Activated CD8-positive, alpha-beta memory T cell treated with anti-CD3 and anti-CD28 coated beads, Interleukin-2, amount 50 U/mL, for 24 hours (primary cell): ENCODE data around the gene IGLL1.
"Not testable (repeated sequence)": the region's sequence is repeated elsewhere in the genome, so short reads cannot be mapped to it uniquely, and the experiment has no call there.

ENCODE experiments used
- DNase-seq: peaks from one replicate; pipeline ENCODE4 v3.0.0-alpha.2; 2020; ENCODE audit errors: extremely low read depth

IGLL1 gene

DNA sequence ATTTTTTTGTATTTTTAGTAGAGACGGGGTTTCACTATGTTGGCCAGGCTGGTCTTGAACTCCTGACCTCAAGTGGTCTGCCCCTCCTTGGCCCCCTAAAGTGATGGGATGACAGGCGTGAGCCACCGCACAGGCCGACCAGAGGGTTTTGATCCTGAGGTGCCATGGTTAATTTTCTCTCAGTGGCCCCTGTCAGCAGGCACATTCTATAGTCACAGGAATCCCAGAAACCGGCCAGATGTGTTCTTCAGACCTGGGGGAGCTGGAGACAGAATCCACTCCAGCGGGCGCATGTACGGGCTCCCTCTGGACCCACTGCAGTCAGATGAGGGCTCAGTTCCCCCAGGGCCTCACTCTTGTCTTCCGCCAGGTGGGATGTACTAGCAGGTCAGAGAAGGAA is 17.0 kb downstream of the IGLL1 start:
- no peak for DNase-seq

DNA sequence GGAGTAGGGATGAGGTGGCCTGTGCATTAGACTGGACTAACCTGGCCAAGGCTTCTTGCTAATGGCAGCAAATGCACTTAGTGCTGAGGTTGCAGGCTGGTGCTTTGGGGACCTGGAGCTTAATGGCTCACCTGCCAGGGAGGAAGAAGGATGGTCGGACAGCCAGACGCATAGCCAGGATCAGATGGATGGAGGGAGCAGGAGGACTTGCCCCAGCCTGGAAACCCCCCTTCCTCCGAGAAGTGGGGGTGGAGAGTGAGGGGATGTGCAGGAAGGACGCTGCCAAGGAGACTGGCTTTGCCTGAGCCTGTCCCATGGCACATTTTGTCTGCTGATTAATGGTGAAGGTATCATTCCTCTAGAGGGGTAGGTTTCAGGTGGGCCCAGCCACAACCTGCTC is 17.9 kb downstream of the IGLL1 start:
- no peak for DNase-seq

DNA sequence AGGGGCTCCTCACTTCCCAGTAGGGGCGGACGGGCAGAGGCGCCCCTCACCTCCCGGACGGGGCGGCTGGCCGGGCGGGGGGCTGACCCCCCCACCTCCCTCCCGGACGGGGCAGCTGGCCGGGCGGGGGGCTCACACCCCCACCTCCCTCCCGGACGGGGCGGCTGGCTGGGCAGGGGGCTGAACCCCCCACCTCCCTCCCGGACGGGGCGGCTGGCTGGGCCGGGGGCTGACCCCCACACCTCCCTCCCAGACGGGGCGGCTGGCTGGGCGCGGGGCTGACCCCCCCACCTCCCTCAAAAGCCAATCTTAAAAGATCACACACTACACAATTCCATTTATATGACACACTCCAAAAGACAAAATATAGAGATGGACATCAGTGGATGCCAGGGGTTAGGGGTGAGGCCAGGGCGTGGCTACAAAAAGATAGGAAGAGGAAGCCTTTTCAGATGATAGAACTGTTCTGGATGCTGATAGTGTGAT is 19.0 kb downstream of the IGLL1 start:
- not testable (repeated sequence) for DNase-seq

DNA sequence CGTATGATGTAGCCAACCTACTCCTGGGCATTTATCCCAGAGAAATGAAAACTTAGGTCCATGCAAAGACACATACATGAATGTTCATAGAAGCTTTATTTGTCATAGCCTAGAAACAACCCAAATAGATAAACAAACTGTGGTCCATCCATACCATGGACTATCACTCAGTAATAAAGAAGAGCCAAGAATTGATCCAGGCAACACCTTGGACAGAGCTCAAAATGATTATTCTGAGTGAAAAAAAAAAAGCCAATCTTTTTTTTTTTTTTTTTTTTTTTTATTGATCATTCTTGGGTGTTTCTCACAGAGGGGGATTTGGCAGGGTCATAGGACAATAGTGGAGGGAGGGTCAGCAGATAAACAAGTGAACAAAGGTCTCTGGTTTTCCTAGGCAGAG is 19.9 kb downstream of the IGLL1 start:
- not testable (repeated sequence) for DNase-seq

DNA sequence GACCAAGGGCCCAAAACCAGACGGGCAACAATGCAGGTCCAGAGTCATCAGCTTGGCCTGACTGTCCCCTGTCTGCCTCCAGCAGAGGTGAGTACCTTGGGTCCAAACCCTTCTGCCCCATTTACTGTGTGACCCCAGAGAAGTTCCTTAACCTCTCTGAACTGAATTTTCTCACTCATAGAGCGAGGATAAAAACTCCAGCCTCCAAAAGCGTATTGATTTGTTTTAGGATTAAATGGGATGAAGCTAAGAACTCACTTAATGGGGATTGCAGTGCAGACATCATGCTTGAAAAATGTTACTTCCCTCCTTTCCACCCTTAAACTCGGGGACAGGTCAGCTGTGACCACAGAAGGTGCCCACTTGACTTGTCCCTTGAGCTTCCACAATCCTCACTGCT is 22.6 kb downstream of the IGLL1 start:
- no peak for DNase-seq

DNA sequence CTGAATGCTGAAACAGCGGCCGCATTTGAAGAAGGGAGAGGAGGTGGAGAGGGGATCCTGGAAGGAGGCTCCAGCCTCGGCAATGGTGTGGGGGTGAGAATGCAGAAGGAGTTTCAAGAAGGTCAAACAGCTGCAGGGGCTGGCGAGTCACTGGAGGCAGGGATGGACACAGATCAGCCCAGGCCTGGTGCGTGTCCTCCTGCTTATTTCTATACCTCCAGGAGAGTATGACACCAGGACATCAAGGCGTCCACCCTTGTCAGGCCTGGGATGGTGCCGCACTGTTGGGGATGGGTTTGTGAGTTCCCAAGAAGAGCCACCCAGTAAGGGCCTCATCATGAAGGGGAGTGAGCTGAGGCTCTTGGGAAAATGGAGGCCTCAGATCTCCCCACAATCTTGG is 23.1 kb downstream of the IGLL1 start:
- no peak for DNase-seq

DNA sequence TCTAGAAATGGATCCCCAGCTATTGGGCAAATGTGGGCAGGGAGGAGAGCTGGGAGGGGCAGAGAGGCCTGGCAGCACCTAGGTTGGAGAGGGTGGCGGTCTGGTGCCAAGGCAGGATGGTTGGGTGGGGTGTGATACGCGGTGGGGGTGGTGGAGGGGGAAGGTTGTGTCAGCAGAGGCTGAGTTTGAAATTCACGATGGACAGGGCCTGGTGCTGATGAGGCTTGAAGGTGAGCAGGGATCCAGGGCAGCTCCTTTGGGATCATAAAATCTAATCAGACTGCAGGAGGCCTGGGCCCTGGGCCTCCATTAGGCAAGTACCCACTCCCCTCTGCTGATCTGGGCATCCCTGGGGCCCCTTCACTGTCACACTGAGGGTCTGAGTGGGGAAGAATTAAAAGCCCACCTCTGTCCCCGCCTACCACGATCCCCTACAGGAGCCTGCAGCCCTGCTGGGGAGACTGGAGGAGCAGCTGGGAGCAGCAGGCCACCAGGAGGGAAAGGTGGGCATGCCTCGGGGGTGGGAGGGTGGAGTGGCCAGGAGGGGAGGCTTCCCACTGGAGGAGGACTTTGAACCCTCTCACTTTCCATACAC is 24.0 kb downstream of the IGLL1 start:
- no peak for DNase-seq

DNA sequence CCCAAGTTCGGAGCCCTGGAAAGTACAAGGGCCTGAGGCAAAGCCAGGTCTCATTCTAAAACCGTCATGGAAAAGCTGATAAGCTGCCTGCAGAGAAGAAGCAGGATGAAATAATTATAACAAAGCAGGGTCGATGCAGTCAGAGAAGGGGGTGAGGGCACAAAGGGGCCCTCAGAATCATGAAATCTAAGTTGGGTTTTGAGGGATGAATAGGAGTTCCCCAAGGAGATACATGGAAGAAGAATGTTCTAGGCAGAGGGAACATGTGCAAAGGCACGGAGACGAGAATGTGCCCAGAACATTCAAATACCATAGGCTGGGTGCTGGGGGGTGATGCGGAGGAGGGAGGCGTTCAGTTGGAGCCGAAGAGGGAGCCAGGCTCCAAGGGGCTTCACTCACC is 25.0 kb downstream of the IGLL1 start:
- DNase-seq: no peak

DNA sequence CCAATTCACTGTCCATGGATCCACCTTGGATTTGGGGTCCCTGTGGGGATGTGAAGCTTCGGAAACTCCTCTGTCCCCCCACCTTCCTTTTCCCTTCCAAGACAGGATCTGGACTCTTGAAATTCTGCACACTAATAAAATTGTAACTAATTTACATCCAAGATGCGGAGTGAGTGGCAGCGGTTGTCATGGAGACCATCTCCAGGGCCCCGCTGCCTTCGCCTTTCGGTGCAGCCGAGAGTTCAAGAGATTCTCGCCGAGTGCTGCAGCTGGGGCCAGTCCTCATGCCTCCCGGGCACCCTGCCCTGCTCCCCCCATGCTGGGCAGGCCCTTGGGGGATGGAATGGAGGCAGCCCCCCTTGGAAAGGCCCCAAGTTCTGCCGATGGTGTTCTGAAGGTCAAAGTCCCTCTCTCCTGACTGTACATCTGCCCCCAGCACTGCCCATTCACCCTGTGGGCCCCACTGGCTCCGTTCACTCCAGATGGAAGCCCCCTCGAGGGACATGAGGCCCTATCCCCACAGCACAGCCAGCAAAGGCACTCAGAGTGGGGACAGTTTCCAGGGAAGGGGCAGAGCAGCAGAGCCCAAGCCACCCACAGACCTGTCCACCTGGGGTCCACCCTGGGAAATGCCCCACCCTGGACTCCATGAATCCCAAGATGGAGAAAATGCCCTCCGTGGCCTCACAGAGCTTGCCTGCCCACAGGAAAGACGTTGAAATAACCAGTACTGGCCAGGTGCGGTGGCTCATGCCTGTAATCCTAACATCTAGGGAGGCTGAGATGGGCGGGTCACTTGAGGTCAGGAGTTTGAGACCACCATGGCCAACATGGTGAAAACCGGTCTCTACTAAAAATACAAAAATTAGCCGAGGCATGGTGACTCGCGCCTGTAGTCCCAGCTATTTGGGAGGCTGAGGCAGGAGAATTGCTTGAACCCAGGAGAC is 25.9 kb downstream of the IGLL1 start:
- no peak for DNase-seq

DNA sequence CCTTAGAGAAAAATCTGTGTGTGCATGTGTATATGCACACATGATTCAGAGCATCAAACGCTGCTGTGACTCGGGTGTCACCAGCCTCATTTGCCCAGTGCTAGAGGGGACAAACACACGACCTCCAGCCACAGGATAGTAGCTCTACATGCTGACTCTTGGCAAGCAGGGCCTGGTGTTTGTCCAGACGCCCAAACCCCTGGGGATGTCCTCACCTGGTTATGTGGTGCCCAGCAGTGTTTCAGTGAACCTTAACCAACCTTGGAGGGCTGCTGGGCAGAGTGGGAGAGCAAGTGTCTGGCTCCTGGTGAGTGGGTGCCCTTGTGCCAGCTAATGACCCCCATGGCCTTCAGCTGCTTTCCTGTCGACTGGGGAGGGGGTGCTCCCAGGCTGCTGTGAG is 26.7 kb downstream of the IGLL1 start:
- no peak for DNase-seq

GRCh38 chr22:23552573-23552972 is 27.5 kb downstream of the IGLL1 start:
- DNase-seq: no peak

DNA sequence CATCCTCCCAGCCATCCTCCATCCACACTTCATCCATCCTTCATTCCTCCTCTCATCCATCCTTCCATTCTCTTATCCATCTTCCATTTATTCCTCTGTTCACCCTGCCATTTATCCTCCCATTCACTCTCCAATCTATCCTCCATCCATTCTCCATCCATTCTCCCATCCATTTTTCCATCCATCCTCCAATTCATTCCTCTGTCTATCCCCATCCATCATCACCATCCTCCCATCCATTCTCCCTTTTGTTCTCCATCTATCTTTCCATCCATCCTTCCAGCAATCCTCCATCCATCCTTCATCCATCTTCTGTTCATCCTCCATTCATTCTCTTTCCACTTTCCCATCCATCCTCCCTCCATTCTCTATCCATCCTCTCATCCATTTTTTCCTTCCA is 28.7 kb downstream of the IGLL1 start:
- no peak for DNase-seq

- no peak for DNase-seq
Observed at GRCh38 chr22:23550049-23550650, 29.9 kb downstream of the IGLL1 start.

GRCh38 chr22:23549198-23549595 is 30.9 kb downstream of the IGLL1 start:
- no peak for DNase-seq

- DNase-seq: no peak
Observed at GRCh38 chr22:23548501-23549197, 31.4 kb downstream of the IGLL1 start.

DNA sequence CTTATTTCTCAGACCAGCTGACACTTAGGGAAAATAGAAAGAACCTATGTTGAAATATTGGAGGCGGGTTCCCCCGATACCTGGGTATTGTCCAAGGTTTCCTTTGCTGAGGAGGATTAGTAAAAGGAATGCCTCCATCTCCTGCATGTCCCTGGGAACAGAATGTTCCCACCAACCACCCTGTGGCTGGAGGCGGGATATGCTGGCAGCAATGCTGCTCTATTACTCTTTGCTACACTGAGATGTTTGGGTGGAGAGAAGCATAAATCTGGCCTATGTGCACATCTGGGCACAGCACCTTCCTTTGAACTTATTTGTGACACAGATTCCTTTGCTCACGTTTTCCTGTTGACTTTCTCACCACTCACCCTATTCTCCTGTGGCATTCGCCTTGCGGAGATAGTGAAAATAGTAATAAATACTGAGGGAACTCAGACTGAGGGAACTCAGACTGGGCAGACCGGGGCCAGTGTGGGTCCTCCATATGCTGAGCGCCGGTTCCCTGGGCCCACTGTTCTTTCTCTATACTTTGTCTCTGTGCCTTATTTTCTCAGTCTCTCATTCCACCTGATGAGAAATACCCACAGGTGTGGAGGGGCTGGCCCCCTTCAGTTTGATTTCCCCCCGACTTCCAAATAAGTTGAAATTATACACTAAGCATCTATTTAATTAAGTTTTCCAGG is 32.1 kb downstream of the IGLL1 start:
- DNase-seq: no peak

GRCh38 chr22:23547382-23547781 is 32.7 kb downstream of the IGLL1 start:
- not testable (repeated sequence) for DNase-seq

DNA sequence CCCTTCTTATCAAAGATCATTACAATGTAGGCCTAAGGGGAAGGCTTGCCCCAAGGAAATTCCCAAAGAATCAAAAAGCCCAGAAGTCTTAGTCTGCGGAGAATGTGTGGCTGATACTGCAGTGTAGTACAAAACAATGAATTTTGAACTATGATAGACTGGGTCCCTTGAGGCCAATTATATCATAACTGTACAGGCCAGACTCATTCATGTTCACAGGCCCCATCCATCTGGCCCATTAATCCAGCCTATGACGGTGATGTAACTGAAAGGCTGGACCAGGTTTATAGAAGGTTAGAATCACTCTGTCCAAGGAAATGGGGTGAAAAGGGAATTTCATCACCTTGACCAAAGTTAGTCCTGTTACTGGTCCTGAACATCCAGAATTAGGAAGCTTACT is 35.2 kb downstream of the IGLL1 start:
- DNase-seq: no peak

- DNase-seq: not testable (repeated sequence)
Observed at GRCh38 chr22:23543506-23544000, 36.5 kb downstream of the IGLL1 start.

DNA sequence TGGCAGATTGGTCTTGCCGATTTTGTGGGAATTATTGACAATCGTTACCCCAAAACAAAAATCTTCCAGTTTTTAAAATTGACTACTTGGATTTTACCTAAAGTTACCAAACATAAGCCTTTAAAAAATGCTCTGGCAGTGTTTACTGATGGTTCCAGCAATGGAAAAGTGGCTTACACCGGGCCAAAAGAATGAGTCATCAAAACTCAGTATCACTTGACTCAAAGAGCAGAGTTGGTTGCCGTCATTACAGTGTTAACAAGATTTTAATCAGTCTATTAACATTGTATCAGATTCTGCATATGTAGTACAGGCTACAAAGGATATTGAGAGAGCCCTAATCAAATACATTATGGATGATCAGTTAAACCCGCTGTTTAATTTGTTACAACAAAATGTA is 37.2 kb downstream of the IGLL1 start:
- DNase-seq: no peak

DNA sequence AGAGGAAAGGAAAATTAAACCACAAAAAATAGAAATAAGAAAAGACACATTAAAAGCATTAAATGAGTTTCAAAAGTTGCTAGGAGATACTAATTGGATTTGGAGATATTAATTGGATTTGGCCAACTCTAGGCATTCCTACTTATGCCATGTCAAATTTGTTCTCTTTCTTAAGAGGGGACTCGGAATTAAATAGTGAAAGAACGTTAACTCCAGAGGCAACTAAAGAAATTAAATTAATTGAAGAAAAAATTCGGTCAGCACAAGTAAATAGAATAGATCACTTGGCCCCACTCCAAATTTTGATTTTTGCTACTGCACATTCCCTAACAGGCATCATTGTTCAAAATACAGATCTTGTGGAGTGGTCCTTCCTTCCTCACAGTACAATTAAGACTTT is 37.7 kb downstream of the IGLL1 start:
- not testable (repeated sequence) for DNase-seq
